GM19455 (cell line): Measurements from ENCODE around the gene UBR3.
"Not testable (repeated sequence)": the region's sequence is repeated elsewhere in the genome, so short reads cannot be mapped to it uniquely, and the experiment has no call there.

ENCODE experiments used
- ATAC-seq: cut with Tn5 transposase; IDR thresholded peaks from one replicate; pipeline ENCODE4 v1.9.1; 2021; ENCODE audit not compliant: unreplicated experiment

UBR3 gene

GRCh38 chr2:169945515-169945914 lies 118.3 kb downstream of the UBR3 start:
- no peak for ATAC-seq

GRCh38 chr2:169946092-169946491 lies 118.8 kb downstream of the UBR3 start:
- no peak for ATAC-seq

GRCh38 chr2:169946546-169946945 lies 119.3 kb downstream of the UBR3 start:
- no peak for ATAC-seq

- ATAC-seq, result no peak
These were observed 128.7 kb downstream of the UBR3 start for GRCh38 chr2:169955940-169956339.

GRCh38 chr2:169957219-169957618 lies 130.0 kb downstream of the UBR3 start:
- not testable (repeated sequence) for ATAC-seq

- no peak for ATAC-seq
These were observed 134.7 kb downstream of the UBR3 start for GRCh38 chr2:169961911-169962310.

- ATAC-seq, result no peak
These were observed 136.5 kb downstream of the UBR3 start for GRCh38 chr2:169963786-169964185.

GRCh38 chr2:169964740-169965139 lies 137.5 kb downstream of the UBR3 start:
- ATAC-seq, result no peak

GRCh38 chr2:169965495-169965894 lies 138.2 kb downstream of the UBR3 start:
- ATAC-seq, result no peak

- ATAC-seq, result no peak
These were observed 139.2 kb downstream of the UBR3 start for GRCh38 chr2:169966454-169966853.

- ATAC-seq, result no peak
These were observed 141.5 kb downstream of the UBR3 start for GRCh38 chr2:169968743-169969142.

GRCh38 chr2:169975221-169975620 lies 148.0 kb downstream of the UBR3 start:
- ATAC-seq, result no peak

- no peak for ATAC-seq
These were observed 149.1 kb downstream of the UBR3 start for GRCh38 chr2:169976335-169976851.

GRCh38 chr2:169977530-169977929 lies 150.3 kb downstream of the UBR3 start:
- ATAC-seq, result no peak

- ATAC-seq, result no peak
These were observed 151.3 kb downstream of the UBR3 start for GRCh38 chr2:169978402-169979017.

GRCh38 chr2:169979025-169979424 lies 151.8 kb downstream of the UBR3 start:
- ATAC-seq, result no peak

GRCh38 chr2:169980001-169980400 lies 152.7 kb downstream of the UBR3 start:
- no peak for ATAC-seq

- ATAC-seq, result no peak
These were observed 153.4 kb downstream of the UBR3 start for GRCh38 chr2:169980643-169981042.

- no peak for ATAC-seq
These were observed 155.7 kb downstream of the UBR3 start for GRCh38 chr2:169982929-169983328.

- ATAC-seq, result no peak
These were observed 156.3 kb downstream of the UBR3 start for GRCh38 chr2:169983506-169983905.

- no peak for ATAC-seq
These were observed 156.9 kb downstream of the UBR3 start for GRCh38 chr2:169984145-169984544.

GRCh38 chr2:169994752-169995151 lies 167.5 kb downstream of the UBR3 start:
- no peak for ATAC-seq
